HG02763 (cell line): ENCODE results near the gene TTC7B.

Source experiments
- ATAC-seq: cut with Tn5 transposase; IDR thresholded peaks from one replicate; pipeline ENCODE4 v1.9.1; 2021; ENCODE audit warnings: mild to moderate bottlenecking, moderate library complexity; ENCODE audit not compliant: unreplicated experiment

The TTC7B gene

GRCh38 chr14:90567991-90568390 is 248.2 kb downstream of the TTC7B start:
- ATAC-seq, result no peak

- no peak for ATAC-seq
These were observed 249.0 kb downstream of the TTC7B start for GRCh38 chr14:90567191-90567590.

GRCh38 chr14:90566481-90566880 is 249.7 kb downstream of the TTC7B start:
- no peak for ATAC-seq

GRCh38 chr14:90564496-90564895 is 251.7 kb downstream of the TTC7B start:
- no peak for ATAC-seq

GRCh38 chr14:90562652-90563051 is 253.6 kb downstream of the TTC7B start:
- no peak for ATAC-seq

- no peak for ATAC-seq
These were observed 254.3 kb downstream of the TTC7B start for GRCh38 chr14:90561920-90562319.

- ATAC-seq, result no peak
These were observed 255.2 kb downstream of the TTC7B start for GRCh38 chr14:90560991-90561390.

- ATAC-seq, result no peak
These were observed 255.7 kb downstream of the TTC7B start for GRCh38 chr14:90560558-90560957.

- no peak for ATAC-seq
These were observed 256.3 kb downstream of the TTC7B start for GRCh38 chr14:90559811-90560492.

GRCh38 chr14:90558983-90559590 is 257.1 kb downstream of the TTC7B start:
- ATAC-seq, result no peak

- ATAC-seq, result no peak
These were observed 257.9 kb downstream of the TTC7B start for GRCh38 chr14:90558041-90558982.

GRCh38 chr14:90557516-90557915 is 258.7 kb downstream of the TTC7B start:
- no peak for ATAC-seq

GRCh38 chr14:90556666-90557450 is 259.4 kb downstream of the TTC7B start:
- ATAC-seq, result no peak

- ATAC-seq, result no peak
These were observed 260.2 kb downstream of the TTC7B start for GRCh38 chr14:90556012-90556477.

- ATAC-seq, result no peak
These were observed 260.9 kb downstream of the TTC7B start for GRCh38 chr14:90555126-90556011.

- no peak for ATAC-seq
These were observed 261.9 kb downstream of the TTC7B start for GRCh38 chr14:90554341-90554740.

GRCh38 chr14:90553921-90554336 is 262.3 kb downstream of the TTC7B start:
- no peak for ATAC-seq

GRCh38 chr14:90553298-90553920 is 262.8 kb downstream of the TTC7B start:
- no peak for ATAC-seq
